Activated T-cell treated with anti-CD3 and anti-CD28 coated beads, Interleukin-2, amount 50 U/mL, for 24 hours (primary cell): ENCODE measurements around the gene LHPP.

Experiments
- DNase-seq: peaks from one replicate; pipeline ENCODE4 v3.0.0-alpha.2; 2020
- H3K27ac Mint-ChIP-seq: 2 replicates; pipeline ENCODE4 v1.8.0; 2020; ENCODE audit warnings: mild to moderate bottlenecking, mixed read lengths
- H3K27me3 Mint-ChIP-seq: 2 replicates; pipeline ENCODE4 v1.8.0; 2020; ENCODE audit warnings: mixed read lengths
- H3K36me3 Mint-ChIP-seq: 2 replicates; pipeline ENCODE4 v1.8.0; 2020; ENCODE audit warnings: low read depth, mixed read lengths
- H3K4me1 Mint-ChIP-seq: 2 replicates; pipeline ENCODE4 v1.8.0; 2020; ENCODE audit warnings: low read depth, mixed read lengths
- H3K4me3 Mint-ChIP-seq: 2 replicates; pipeline ENCODE4 v1.8.0; 2020; ENCODE audit warnings: mild to moderate bottlenecking, moderate library complexity, mixed read lengths
- H3K9me3 Mint-ChIP-seq: 2 replicates; pipeline ENCODE4 v1.8.0; 2020; ENCODE audit warnings: mixed read lengths

LHPP gene

GRCh38 chr10:124646483-124647352 is 185.1 kb downstream of the LHPP start:
- Mint-ChIP-seq H3K27ac (peak overlapping the region; percentile 91), H3K4me1 (peaks cover 92% of the 10 kb centered on the region), H3K9me3 (no peaks in the 10 kb centered on the region), H3K27me3 (no peaks in the 10 kb centered on the region), H3K36me3 (peaks cover 5% of the 10 kb centered on the region), H3K4me3 (no peak overlapping the region)
- DNase-seq, result no peak

GRCh38 chr10:124647421-124648130 is 186.0 kb downstream of the LHPP start:
- Mint-ChIP-seq H3K27ac (peak overlapping the region; percentile 91), H3K4me1 (peaks cover 93% of the 10 kb centered on the region), H3K9me3 (no peaks in the 10 kb centered on the region)

GRCh38 chr10:124648131-124648475 is 186.5 kb downstream of the LHPP start:
- Mint-ChIP-seq H3K27me3 (no peaks in the 10 kb centered on the region), H3K27ac (peak overlapping the region; percentile 91), H3K36me3 (no peaks in the 10 kb centered on the region), H3K4me3 (peak overlapping the region; percentile 51), H3K4me1 (peaks cover 93% of the 10 kb centered on the region), H3K9me3 (no peaks in the 10 kb centered on the region)
- no peak for DNase-seq

More at GRCh38 chr10:124647421-124648130, 186.0 kb downstream of the LHPP start:
- peak; percentile 69 for DNase-seq
- H3K27me3 Mint-ChIP-seq, result no peaks in the 10 kb centered on the region
- peaks cover 2% of the 10 kb centered on the region for H3K36me3 Mint-ChIP-seq
- H3K4me3 Mint-ChIP-seq, result peak overlapping the region; percentile 51

GRCh38 chr10:124648738-124649137 is 187.1 kb downstream of the LHPP start:
- Mint-ChIP-seq H3K4me1 (peaks cover 97% of the 10 kb centered on the region), H3K9me3 (no peaks in the 10 kb centered on the region), H3K4me3 (peak overlapping the region; percentile 47), H3K27me3 (no peaks in the 10 kb centered on the region), H3K27ac (peak overlapping the region; percentile 91), H3K36me3 (no peaks in the 10 kb centered on the region)
- DNase-seq, result peak; percentile 70

GRCh38 chr10:124649214-124649613 is 187.6 kb downstream of the LHPP start:
- no peak for DNase-seq
- H3K4me1 Mint-ChIP-seq, result peaks cover 95% of the 10 kb centered on the region
- H3K4me3 Mint-ChIP-seq, result no peak overlapping the region
- no peaks in the 10 kb centered on the region for H3K27me3 Mint-ChIP-seq
- peak overlapping the region; percentile 91 for H3K27ac Mint-ChIP-seq
- no peaks in the 10 kb centered on the region for H3K9me3 Mint-ChIP-seq
- H3K36me3 Mint-ChIP-seq, result no peaks in the 10 kb centered on the region

- H3K4me1 Mint-ChIP-seq, result peaks cover 95% of the 10 kb centered on the region
- no peak for DNase-seq
- H3K4me3 Mint-ChIP-seq, result peak overlapping the region; percentile 32
- no peaks in the 10 kb centered on the region for H3K27me3 Mint-ChIP-seq
- H3K9me3 Mint-ChIP-seq, result no peaks in the 10 kb centered on the region
- peak overlapping the region; percentile 66 for H3K27ac Mint-ChIP-seq
- H3K36me3 Mint-ChIP-seq, result peaks cover 3% of the 10 kb centered on the region
These were observed 188.6 kb downstream of the LHPP start for GRCh38 chr10:124650263-124650662.

GRCh38 chr10:124650820-124651401 is 189.3 kb downstream of the LHPP start:
- H3K9me3 Mint-ChIP-seq, result no peaks in the 10 kb centered on the region
- peak overlapping the region; percentile 32 for H3K4me3 Mint-ChIP-seq
- peak overlapping the region; percentile 66 for H3K27ac Mint-ChIP-seq
- peak; percentile 72 for DNase-seq
- H3K36me3 Mint-ChIP-seq, result peaks cover 3% of the 10 kb centered on the region
- H3K4me1 Mint-ChIP-seq, result peaks cover 95% of the 10 kb centered on the region
- no peaks in the 10 kb centered on the region for H3K27me3 Mint-ChIP-seq

- Mint-ChIP-seq H3K27me3 (no peaks in the 10 kb centered on the region), H3K36me3 (peaks cover 3% of the 10 kb centered on the region), H3K27ac (peak overlapping the region; percentile 66), H3K4me1 (peaks cover 93% of the 10 kb centered on the region), H3K4me3 (peak overlapping the region; percentile 32), H3K9me3 (no peaks in the 10 kb centered on the region)
- no peak for DNase-seq
These were observed 189.8 kb downstream of the LHPP start for GRCh38 chr10:124651402-124651891.

GRCh38 chr10:124652200-124652599 is 190.6 kb downstream of the LHPP start:
- Mint-ChIP-seq H3K36me3 (peaks cover 3% of the 10 kb centered on the region), H3K4me3 (no peak overlapping the region), H3K27ac (no peak overlapping the region), H3K4me1 (peaks cover 89% of the 10 kb centered on the region), H3K27me3 (no peaks in the 10 kb centered on the region), H3K9me3 (no peaks in the 10 kb centered on the region)
- no peak for DNase-seq

- H3K27me3 Mint-ChIP-seq, result no peaks in the 10 kb centered on the region
- peak overlapping the region; percentile 37 for H3K27ac Mint-ChIP-seq
- DNase-seq, result no peak
- no peak overlapping the region for H3K4me3 Mint-ChIP-seq
- peaks cover 3% of the 10 kb centered on the region for H3K36me3 Mint-ChIP-seq
- H3K9me3 Mint-ChIP-seq, result no peaks in the 10 kb centered on the region
- peaks cover 89% of the 10 kb centered on the region for H3K4me1 Mint-ChIP-seq
These were observed 191.1 kb downstream of the LHPP start for GRCh38 chr10:124652701-124653100.

GRCh38 chr10:124653311-124653710 is 191.7 kb downstream of the LHPP start:
- H3K36me3 Mint-ChIP-seq, result peaks cover 3% of the 10 kb centered on the region
- no peak overlapping the region for H3K4me3 Mint-ChIP-seq
- no peaks in the 10 kb centered on the region for H3K9me3 Mint-ChIP-seq
- peaks cover 89% of the 10 kb centered on the region for H3K4me1 Mint-ChIP-seq
- no peak overlapping the region for H3K27ac Mint-ChIP-seq
- H3K27me3 Mint-ChIP-seq, result no peaks in the 10 kb centered on the region
- DNase-seq, result no peak

GRCh38 chr10:124653811-124654651 is 192.4 kb downstream of the LHPP start:
- Mint-ChIP-seq H3K4me1 (peaks cover 89% of the 10 kb centered on the region), H3K27me3 (no peaks in the 10 kb centered on the region), H3K27ac (peak overlapping the region; percentile 52), H3K36me3 (peaks cover 3% of the 10 kb centered on the region), H3K4me3 (no peak overlapping the region), H3K9me3 (no peaks in the 10 kb centered on the region)
- no peak for DNase-seq

GRCh38 chr10:124654686-124655085 is 193.1 kb downstream of the LHPP start:
- peak overlapping the region; percentile 68 for H3K27ac Mint-ChIP-seq
- H3K4me3 Mint-ChIP-seq, result no peak overlapping the region
- no peaks in the 10 kb centered on the region for H3K9me3 Mint-ChIP-seq
- H3K4me1 Mint-ChIP-seq, result peaks cover 89% of the 10 kb centered on the region
- no peaks in the 10 kb centered on the region for H3K27me3 Mint-ChIP-seq
- H3K36me3 Mint-ChIP-seq, result peaks cover 3% of the 10 kb centered on the region
- no peak for DNase-seq
